Cardiac septum (tissue), 1 donor: ENCODE results near the gene DPP10. TPM values are rescaled to one million over a fixed set of nuclear protein-coding genes. Genes with fewer than 3 reads are reported as not detected.
"Not testable (repeated sequence)": the region's sequence is repeated elsewhere in the genome, so short reads cannot be mapped to it uniquely, and the experiment has no call there.

Experiments used
- DNase-seq: peaks from one replicate; pipeline ENCODE4 v3.0.0-alpha.2; 2020; ENCODE audit warnings: low spot score
- intact Hi-C: fragments of 100-400 bp; cut with DNase I; formaldehyde crosslinking; loops from one replicate; pipeline ENCODE4 v1.14.0; 2022
- total RNA-seq: library from RNA; stranded (reverse); fragmentation: NEBNext Ultra II Directional; extraction: Animal tissue kit (Norgen Biotek cat#: 25700); gene quantifications from one replicate; pipeline ENCODE4 v1.2.1, GENCODE V29; 2021
- donor health status: DM: no; HTN: no; CAD: no.

Gene DPP10
- total RNA-seq, 1 donor from 2014 or later, result 0.13 TPM

DNA sequence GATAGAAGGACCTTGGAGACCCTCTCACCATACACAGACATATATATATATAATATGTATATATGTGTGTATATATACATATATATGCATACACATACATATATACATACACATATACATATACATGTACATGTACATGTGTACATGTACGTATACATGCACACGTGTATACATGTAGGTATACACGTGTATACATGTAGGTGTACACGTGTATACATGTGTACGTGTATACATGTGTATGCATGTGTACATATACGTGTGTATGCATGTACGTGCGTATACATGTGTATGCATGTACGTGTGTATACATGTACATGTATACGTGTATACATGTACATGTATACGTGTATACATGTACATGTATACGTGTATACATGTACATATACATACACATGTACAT is 54.5 kb downstream of the DPP10 start:
- intact Hi-C loops, result no loop called here
- DNase-seq, result no peak

- intact Hi-C loops, result no loop called here
- no peak for DNase-seq
Observed at GRCh38 chr2:114499101-114499500, 56.7 kb downstream of the DPP10 start.

- DNase-seq, result no peak
- intact Hi-C loops, result no loop called here
Observed at GRCh38 chr2:114507744-114508143, 65.3 kb downstream of the DPP10 start.

DNA sequence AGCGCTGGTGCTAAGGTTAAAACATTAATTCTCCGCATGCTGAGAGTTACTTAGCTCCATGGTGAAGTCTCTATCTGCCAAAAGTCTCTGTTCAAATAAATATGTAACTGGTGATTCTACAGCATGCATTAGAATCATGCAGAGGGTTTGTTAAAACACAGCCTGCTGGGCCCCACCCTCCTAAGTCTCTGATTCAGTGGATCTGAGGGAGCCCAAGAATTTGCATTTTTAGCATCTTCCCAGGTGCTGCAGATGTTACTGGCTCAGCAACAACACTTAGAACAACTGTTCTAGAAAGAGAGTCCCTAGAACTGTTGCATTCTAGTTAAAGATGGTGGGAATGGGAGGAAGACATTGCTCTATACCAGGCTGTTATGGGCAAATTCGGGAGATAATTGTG is 73.4 kb downstream of the DPP10 start:
- DNase-seq, result no peak

DNA sequence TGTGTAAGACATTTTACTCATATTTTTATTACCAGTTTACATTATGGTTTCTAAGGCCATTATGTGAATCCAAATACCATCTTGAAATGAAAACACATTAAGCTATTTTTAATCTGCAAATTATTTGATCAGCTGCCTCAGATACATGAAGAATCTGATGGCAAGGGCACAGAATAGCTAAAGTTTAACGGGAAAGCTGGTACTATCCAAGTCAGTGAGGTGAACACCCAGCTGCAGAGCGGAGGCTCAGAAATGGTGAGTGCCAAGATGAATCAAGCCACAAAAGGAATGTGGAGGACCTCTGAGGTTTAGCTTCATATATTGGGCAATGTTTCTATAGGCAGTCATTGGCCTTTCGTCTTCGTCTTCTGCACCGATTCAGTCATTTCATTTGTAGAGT is 75.1 kb downstream of the DPP10 start:
- DNase-seq, result no peak
- intact Hi-C loops, result no loop called here

More for the DNA sequence above, 73.4 kb downstream of the DPP10 start:
- intact Hi-C loops, result no loop called here

GRCh38 chr2:114518738-114519137 is 76.3 kb downstream of the DPP10 start:
- DNase-seq, result no peak
- intact Hi-C loops, result no loop called here

- intact Hi-C loops, result not testable (repeated sequence)
Observed at GRCh38 chr2:114522612-114523011, 80.2 kb downstream of the DPP10 start.

DNA sequence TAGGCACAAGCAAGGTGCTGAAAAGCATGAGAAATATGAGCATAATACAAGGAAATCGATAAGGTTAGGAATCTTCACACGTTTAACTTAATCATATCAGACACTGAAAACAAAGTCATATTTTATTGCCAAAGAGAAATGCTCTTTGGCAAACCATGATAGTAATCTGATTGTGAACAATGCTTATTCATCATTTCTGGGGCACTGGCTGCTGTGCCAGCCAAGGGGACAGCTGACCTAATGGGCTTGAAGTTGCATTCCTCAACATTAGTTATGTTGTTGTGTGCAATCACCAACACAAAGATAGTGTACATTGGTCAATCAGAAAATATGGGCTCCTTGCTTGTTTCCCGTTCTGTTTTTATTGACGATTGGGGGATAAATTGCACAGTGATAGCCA is 83.5 kb downstream of the DPP10 start:
- intact Hi-C loops, result no loop called here
- no peak for DNase-seq

More at GRCh38 chr2:114522612-114523011, 80.2 kb downstream of the DPP10 start:
- DNase-seq, result not testable (repeated sequence)

GRCh38 chr2:114526841-114527240 is 84.4 kb downstream of the DPP10 start:
- intact Hi-C loops, result no loop called here

GRCh38 chr2:114527330-114527983 is 85.0 kb downstream of the DPP10 start:
- intact Hi-C loops, result no loop called here
- DNase-seq, result no peak

More at GRCh38 chr2:114526841-114527240, 84.4 kb downstream of the DPP10 start:
- no peak for DNase-seq

GRCh38 chr2:114534116-114535084 is 92.0 kb downstream of the DPP10 start:
- DNase-seq, result no peak
- intact Hi-C loops, result no loop called here

- no peak for DNase-seq
- intact Hi-C loops, result no loop called here
Observed at GRCh38 chr2:114537777-114538176, 95.3 kb downstream of the DPP10 start.

GRCh38 chr2:114542695-114543094 is 100.3 kb downstream of the DPP10 start:
- intact Hi-C loops, result loop anchor here (2.0 kb wide), 1 partner anchor 562 kb away; no protein-coding TSS in a partner anchor

GRCh38 chr2:114543236-114543766 is 100.9 kb downstream of the DPP10 start:
- DNase-seq, result no peak
- intact Hi-C loops, result loop anchor here (2.0 kb wide), 1 partner anchor 562 kb away; no protein-coding TSS in a partner anchor

More at GRCh38 chr2:114542695-114543094, 100.3 kb downstream of the DPP10 start:
- no peak for DNase-seq

DNA sequence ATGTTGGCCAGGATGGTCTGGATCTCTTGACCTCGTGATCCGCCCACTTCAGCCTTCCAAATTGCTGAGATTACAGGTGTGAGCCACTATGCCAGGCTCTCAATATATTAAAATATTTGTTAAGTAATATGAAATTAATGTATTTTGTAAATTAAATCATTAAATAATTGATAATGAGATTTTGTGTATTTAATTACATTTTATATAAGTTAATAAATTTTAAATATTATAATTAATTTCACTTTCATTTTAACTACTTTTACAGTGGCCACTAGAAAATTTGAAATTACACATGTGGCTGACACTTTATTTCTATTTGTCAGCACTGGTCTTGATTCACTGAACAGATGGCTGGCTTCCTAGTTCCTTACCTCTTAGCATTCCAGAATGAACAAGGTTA is 102.6 kb downstream of the DPP10 start:
- intact Hi-C loops, result no loop called here
- no peak for DNase-seq

GRCh38 chr2:114546531-114546930 is 104.1 kb downstream of the DPP10 start:
- no peak for DNase-seq
- intact Hi-C loops, result no loop called here

- no peak for DNase-seq
- intact Hi-C loops, result no loop called here
Observed at GRCh38 chr2:114548151-114548550, 105.7 kb downstream of the DPP10 start.

DNA sequence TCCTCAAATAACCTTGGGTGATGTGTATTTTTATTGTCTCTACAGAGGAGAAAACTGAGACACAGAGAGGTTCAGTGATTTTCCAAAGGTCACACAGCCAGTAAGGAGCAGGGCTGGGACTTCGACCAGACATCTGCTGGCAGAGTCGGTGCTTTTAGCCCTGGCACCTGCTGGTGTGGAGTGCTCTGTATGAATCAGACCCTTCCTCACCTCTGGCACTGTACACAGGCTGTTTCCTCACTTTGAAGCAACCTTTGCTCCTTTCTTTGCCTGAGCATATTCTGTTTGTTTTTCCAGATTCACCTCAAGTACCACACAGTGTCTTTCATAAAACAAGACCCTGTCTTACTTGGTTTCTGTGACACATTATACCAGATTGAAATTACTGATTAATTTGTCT is 107.9 kb downstream of the DPP10 start:
- intact Hi-C loops, result no loop called here

DNA sequence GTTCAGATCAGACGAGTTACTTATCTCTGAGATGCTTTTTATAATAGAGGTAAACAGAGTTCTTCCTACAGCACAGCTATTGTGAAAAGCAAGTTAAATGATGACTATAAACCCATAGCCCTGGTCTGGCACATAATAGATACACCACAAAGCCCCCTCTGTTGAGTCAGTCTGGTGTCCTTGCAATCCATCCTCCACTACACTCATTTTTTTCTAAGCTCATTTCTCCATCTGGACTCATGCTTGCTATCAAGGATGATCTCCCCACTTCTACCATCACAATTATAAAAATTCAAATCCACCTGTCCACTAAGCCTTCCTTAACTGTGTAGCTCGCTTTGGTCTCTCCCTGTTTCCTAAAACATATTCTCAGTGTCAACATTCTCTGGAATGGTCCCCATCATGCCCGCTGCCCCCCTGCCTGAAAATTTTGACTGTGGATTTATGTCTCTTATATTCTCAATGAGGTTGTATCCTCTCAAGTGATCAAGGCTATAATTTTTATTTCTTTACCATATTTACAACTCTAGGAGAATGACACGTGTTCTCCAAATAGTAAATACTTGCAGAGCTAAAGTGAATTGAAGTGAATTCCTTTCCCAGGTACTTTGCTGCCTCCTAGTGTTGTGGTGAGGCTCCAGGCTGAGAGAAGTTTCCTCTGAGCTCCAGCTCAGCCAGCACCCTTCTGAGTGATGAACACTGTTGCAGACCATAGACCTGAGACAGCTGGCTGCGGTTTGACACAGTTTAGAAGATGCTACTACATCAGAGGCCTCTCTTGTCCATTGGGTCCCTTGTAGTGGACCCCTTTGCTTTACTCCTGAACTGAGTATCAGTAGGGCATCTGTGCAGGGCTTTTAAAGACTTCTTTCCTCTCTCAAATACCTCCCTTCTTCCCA is 108.7 kb downstream of the DPP10 start:
- intact Hi-C loops, result no loop called here
- no peak for DNase-seq

More for the DNA sequence above, 107.9 kb downstream of the DPP10 start:
- no peak for DNase-seq
